ENCODE results near the gene IL22RA2.

The IL22RA2 gene

DNA sequence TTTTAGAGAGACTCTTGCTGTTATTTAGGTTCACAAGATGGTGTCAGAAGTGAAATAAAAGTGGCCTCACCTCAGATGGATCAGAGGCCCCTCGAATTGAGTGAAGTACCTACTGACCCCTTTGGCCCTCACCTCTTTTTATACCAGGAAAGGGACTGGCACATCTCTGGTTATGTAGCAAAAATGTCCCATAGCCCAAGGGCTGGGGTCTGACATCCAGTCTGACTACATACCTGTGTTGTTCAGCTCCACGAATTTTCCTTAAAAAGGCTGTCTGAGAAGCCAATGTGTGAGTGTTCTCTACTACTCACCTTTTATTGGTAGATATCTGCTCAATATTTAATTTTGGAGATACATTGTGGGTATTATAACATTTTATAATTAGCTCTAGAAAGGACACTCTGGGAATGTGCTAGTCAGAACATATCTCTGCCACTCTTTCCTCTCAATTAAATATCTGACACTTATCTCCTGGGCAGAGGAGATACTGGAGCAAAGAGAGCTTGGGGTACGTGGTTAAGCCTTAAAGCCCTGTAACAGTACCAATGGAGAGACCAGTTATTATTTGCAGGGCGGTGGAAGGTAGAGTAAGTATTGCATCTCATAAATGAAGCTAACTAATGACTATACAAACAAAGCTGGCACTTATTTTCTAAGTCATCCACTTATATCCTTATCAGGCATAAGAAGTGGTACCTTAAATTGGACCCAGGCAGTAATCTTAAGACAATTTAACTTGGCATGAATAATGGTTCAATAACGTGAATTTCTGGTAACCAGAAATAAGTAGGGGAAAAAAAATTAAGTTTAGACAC is 20.0 kb upstream of the IL22RA2 start:
- no peak for FAIRE-seq

GRCh38 chr6:137192821-137193220 is 19.4 kb upstream of the IL22RA2 start:
- no peak for FAIRE-seq

- FAIRE-seq = no peak
Observed at GRCh38 chr6:137191670-137192069, 18.2 kb upstream of the IL22RA2 start.

GRCh38 chr6:137191236-137191635 is 17.8 kb upstream of the IL22RA2 start:
- FAIRE-seq = no peak

GRCh38 chr6:137190583-137191094 is 17.2 kb upstream of the IL22RA2 start:
- FAIRE-seq = no peak

DNA sequence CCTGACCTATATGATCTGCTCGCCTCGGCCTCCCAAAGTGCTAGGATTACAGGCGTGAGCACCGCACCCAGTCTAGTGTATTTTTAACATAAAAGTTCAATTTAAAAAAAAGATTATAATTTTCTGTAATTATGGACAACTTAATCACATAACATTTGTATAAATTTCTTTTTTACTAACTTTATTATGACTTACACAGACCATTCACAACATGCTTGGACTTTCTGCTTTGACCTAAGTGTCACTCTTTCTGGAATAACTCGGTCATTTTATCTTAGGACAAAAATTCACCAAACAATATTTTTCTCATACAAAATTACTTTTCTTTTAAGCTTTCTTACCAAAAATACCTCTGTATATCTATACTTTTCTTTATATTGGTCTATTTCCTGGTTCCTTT is 15.4 kb upstream of the IL22RA2 start:
- no peak for FAIRE-seq

- FAIRE-seq = no peak
Observed at GRCh38 chr6:137185290-137185689, 11.8 kb upstream of the IL22RA2 start.

DNA sequence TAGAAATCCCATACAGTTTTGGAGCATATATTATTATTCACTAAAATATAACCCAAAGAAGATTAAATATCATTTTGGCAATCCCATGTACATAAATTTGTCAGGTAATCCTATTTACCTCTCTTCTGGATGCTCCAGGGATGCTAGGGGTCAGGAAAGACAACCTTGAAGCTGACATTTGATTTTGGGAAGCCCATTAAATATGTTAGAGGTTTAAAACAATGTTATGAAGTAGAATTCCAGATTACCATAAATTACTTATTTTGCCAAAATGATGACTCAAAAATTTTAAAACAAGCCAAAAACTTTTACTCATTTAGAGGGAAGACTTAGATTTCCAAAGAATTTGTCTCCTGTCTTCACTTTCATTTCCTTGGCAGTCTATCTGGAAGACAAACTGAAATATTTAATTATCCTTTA is 9.2 kb upstream of the IL22RA2 start:
- no peak for FAIRE-seq

- FAIRE-seq = no peak
Observed at GRCh38 chr6:137181891-137182653, 8.6 kb upstream of the IL22RA2 start.

DNA sequence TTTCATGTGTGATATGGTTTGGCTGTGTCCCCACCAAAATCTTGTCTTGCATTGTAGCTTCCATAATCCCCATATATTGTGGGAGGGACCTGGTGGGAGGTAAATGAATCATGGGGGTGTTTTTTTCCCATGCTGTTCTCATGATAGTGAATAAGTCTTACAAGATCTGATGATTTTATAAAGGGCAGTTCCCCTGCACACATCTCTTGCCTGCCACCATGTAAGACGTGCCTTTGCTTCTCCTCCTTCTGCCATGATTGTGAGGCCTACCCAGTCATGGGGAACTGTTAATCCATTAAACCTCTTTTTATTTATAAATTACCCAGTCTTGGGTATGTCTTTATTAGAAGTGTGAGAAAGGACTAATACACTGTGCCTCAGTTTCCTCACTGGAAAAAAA is 4.2 kb upstream of the IL22RA2 start:
- FAIRE-seq = no peak

DNA sequence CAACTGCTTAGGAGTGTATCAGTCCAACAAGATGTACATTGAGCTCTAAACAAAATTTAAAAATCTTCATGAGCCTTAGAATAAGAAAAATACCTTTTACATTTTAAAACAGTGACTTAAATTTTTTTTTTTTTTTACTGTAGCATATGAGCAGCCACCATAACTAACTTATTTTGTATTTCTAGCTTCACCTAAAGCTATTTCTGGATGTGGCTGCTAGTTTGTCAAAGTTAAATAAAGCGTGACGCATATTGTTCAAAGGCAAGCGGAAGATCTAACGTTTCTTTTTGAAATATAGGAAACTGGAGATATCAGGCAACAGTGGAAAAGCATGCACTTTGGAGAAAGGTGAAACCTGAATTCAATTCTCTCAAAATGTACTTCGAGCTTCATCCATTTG is 3.3 kb upstream of the IL22RA2 start:
- no peak for FAIRE-seq

DNA sequence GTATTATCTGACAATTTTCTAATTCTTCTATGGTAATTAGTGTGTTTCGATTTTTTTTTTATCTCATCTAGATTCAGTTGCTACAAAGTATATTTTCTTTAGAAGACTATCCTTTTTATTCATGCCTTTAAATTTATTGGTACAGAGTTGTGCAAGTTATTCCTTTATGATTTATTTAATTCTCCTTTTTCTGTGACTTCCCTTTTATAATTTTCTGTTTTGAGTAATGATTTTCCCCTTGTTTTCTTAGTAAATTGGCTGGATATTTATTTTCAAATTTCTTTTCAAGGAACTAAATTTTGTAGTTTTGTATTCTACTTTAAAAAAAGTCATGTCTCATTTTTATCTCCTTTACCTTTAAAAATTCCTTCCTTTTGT is 2.4 kb upstream of the IL22RA2 start:
- FAIRE-seq = no peak

DNA sequence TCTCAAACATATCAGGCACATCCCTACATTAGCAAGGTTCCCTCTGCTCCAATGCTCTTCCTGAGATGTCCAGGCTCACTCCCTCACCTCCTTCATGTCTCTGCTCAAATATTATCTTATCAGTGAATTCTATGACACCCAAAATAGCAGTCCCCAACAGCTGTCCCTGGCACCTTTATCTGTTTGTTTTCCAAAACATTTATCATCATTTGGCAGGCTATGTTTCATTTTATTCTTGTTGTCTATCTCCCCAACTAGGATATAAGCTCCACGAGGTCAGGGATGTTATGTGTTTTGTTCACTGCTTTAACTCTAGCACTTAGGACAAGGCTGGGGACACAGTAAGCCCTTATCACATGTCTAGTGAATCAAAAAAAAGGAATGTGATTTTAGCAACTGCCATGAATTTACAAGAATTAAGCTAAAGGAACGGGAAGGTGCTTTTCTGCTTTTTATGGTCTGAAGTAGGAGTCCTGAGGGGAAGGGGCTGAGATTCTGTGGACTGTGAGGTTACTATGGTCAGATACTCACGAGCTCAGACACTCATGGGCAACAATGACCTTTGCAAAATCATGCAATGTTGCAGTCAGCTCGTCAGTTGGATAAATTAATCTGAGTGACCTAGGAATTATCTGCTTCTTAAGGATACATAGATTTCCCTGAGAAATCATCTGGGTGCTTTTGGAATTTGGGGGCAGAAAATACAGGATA is 1.9 kb upstream of the IL22RA2 start:
- no peak for FAIRE-seq

- FAIRE-seq = no peak
Observed at GRCh38 chr6:137172734-137173431, 561 bp downstream of the IL22RA2 start.

- no peak for FAIRE-seq
Observed at GRCh38 chr6:137171824-137172733, 1.4 kb downstream of the IL22RA2 start.

- FAIRE-seq = no peak
Observed at GRCh38 chr6:137171053-137171374, 2.4 kb downstream of the IL22RA2 start.

DNA sequence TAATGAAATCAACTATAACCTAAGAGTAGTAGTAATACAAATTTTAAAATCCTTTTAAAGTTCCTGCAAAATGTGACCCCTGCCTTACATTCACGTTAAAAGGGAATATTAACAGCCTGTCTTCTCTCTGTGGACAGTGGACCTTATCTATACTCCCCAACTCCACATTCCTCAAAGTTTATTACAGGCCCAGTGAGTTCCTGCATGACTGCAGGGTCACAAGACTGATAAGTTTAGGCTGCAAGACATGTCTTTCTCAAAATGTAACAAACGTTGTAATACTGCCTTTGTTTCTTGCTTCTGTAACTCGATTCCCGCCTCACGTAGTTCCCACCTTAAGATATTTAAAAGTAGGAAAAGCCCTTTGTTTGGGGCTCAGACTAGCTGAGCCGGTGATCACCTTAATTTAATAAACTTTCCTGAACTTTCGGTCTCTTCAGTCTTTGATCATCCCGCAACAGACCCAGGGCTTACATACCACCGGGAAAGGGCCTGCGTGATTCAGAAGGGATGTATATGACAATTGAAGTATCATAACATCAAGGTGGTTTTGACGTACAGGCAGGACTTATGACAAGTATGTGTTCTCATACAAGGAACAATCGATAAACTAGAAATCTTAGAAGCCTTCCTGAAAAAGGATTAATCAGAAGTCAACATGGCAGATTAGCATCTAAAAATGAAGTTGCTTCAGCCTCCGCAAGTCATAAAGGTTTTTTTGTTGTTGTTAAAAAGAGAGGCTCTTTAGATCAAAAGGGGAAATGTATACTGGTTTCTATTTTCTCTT is 3.0 kb downstream of the IL22RA2 start:
- FAIRE-seq = no peak

DNA sequence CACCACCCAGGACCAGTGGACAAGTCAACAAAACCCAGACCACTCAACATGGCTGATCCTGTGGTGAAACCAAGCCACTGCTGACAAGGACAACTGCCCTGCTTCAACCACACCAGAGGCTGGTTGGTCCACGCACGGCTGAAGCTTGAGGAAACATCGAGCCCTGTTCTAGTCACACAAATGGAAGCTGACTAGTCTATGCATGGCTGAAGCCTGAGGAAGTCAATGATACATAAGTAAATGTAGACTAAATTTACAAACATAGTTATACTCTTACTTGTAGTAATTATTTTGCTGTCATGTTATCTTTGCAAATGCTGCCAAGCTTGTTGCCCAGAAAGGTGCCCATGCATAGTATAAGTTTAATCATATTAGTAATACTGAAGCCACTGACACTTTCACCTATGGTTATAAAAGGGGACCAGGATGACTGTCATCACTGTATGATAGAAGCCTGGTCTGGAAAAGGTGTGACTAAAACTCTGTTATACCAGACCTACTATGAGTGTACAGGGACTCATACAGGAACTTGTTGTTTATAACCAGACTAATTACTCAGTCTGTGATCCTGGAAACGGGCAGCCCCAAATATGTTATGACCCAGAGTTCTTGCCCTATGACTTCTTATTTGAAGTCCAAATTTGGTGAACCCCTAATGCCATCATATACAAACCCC is 5.6 kb downstream of the IL22RA2 start:
- FAIRE-seq = no peak

- FAIRE-seq = no peak
Observed at GRCh38 chr6:137166247-137167098, 7.0 kb downstream of the IL22RA2 start.

Measured in islet of Langerhans (tissue), 1 donor.